K562 (cell line): ENCODE measurements around the gene ATP1A2. TPM values are rescaled to one million over a fixed set of nuclear protein-coding genes. Genes with fewer than 3 reads are reported as not detected.

Experiments used
- ATAC-seq: fragments of 200-7000 bp; cut with Tn5 transposase; 3 replicates; pipeline ENCODE4 v1.9.1; 2020; ENCODE audit warnings: moderate library complexity
- BruUV-seq: library from RNA; stranded (reverse); fragments of 400-500 nt; replicated peaks from 2 replicates; lab custom pipeline; 2021; lab: Mats Ljungman, UMichigan
- CTCF ChIA-PET: fragments of 300-600 bp; formaldehyde crosslinking; extraction: SDS; loops from one replicate; lab custom pipeline; 2021; ENCODE audit warnings: low intra/inter-chr PET ratio; lab: Yijun Ruan, JAX
- POLR2A ChIA-PET: fragments of 300-600, 350-650 bp; sonication (Branson Sonifier 250); formaldehyde crosslinking; extraction: SDS; loops from one replicate; lab custom pipeline; 2021; ENCODE audit warnings: antibody characterized with exemption, inconsistent platforms; lab: Yijun Ruan, JAX
- DNase-seq, 4 experiments: peaks; one replicate each; pipeline versions ENCODE4 v3.0.0 to v3.0.0-alpha.2; 2011 to 2018; ENCODE audit warnings: low spot score in 3 of 4, mixed read lengths in 3 of 4; ENCODE audit errors: extremely low read depth in 1 of 4
- FAIRE-seq: peaks from 2 replicates; lab custom pipeline; 2011; peaks lifted over from hg19 to GRCh38; lab: Jason Lieb, UNC
- H2AFZ ChIP-seq: 2 replicates; pipeline ENCODE4 v1.6.0; 2011; ENCODE audit warnings: low read depth, low read length, control low read depth, inconsistent platforms
- H3K27ac ChIP-seq: fragments of 200-600 bp; 3 replicates; pipeline ENCODE4 v1.8.0; 2011; ENCODE audit warnings: low read depth, mild to moderate bottlenecking, control low read depth, inconsistent platforms, low read length, moderate library complexity, mixed read lengths; ENCODE audit errors: extremely low read depth
- H3K27me3 ChIP-seq, 2 experiments: fragments of 300-600 bp in 1 of 2; 2 replicates in 1 of 2; 3 replicates in 1 of 2; pipeline versions ENCODE4 v1.6.0 to v1.8.0; 2011; ENCODE audit warnings: inconsistent platforms in 2 of 2, low read length in 2 of 2, mild to moderate bottlenecking in 1 of 2, mixed read lengths in 1 of 2, moderate library complexity in 1 of 2; ENCODE audit not compliant: control insufficient read depth in 2 of 2, insufficient read depth in 2 of 2
- H3K36me3 ChIP-seq: fragments of 300-600 bp; 3 replicates; pipeline ENCODE4 v1.8.0; 2011; ENCODE audit warnings: mild to moderate bottlenecking, low read length, inconsistent platforms; ENCODE audit not compliant: control insufficient read depth, insufficient read depth
- H3K4me1 ChIP-seq, 2 experiments: fragments of 200-600 bp in 1 of 2; replicated peaks in 1 of 2; 2 replicates in 1 of 2; 3 replicates in 1 of 2; pipeline versions ENCODE4 v1.5.1 to v1.8.0; 2011; ENCODE audit warnings: inconsistent platforms in 2 of 2, low read length in 2 of 2, mild to moderate bottlenecking in 1 of 2, mixed read lengths in 1 of 2, moderate library complexity in 1 of 2; ENCODE audit not compliant: control insufficient read depth in 2 of 2, insufficient read depth in 2 of 2
- H3K4me2 ChIP-seq: 2 replicates; pipeline ENCODE4 v1.6.1; 2011; ENCODE audit warnings: low read length, control low read depth, inconsistent platforms, mixed read lengths; ENCODE audit not compliant: insufficient read depth
- H3K4me3 ChIP-seq: fragments of 200-600 bp; sonication (generic), shearing (Covaris generic); 2 replicates; pipeline ENCODE4 v1.5.1; 2016; ENCODE audit warnings: control low read depth, inconsistent platforms
- H3K79me2 ChIP-seq: fragments of 200-600 bp; 3 replicates; pipeline ENCODE4 v1.8.0; 2011; ENCODE audit warnings: low read length, inconsistent platforms; ENCODE audit not compliant: control insufficient read depth, insufficient read depth
- H3K9ac ChIP-seq, 2 experiments: 2 replicates each; pipeline versions ENCODE4 v1.6.0 to v1.6.1; 2011; ENCODE audit warnings: low read depth in 2 of 2, low read length in 2 of 2, control low read depth in 1 of 2, inconsistent platforms in 1 of 2, mild to moderate bottlenecking in 1 of 2, mixed read lengths in 1 of 2; ENCODE audit not compliant: insufficient read depth in 1 of 2
- H3K9me1 ChIP-seq: one replicate; pipeline ENCODE4 v1.6.0; 2011; ENCODE audit warnings: inconsistent platforms, mild to moderate bottlenecking, low read length, moderate library complexity; ENCODE audit not compliant: control insufficient read depth, insufficient read depth
- H3K9me3 ChIP-seq: replicated peaks from 2 replicates; pipeline ENCODE4 v1.5.1; 2011; ENCODE audit warnings: low read depth, low read length, inconsistent platforms; ENCODE audit not compliant: control insufficient read depth, insufficient read depth
- H4K20me1 ChIP-seq: replicated peaks from 2 replicates; pipeline ENCODE4 v1.6.1; 2011; ENCODE audit warnings: low read length, inconsistent platforms, mixed read lengths; ENCODE audit not compliant: control insufficient read depth, insufficient read depth
- ARHGAP35 ChIP-seq: fragments of 450-650 bp; IDR thresholded peaks from 2 replicates; pipeline ENCODE4 v1.6.1; 2018; ENCODE audit not compliant: partially characterized antibody
- DDX20 ChIP-seq: fragments of 450-650 bp; IDR thresholded peaks from 2 replicates; pipeline ENCODE4 v1.6.1; 2016; ENCODE audit warnings: missing genetic modification characterization, low read depth, mild to moderate bottlenecking, missing compliant biosample characterization, moderate library complexity
- ETV5 ChIP-seq: sonication (generic); formaldehyde crosslinking; IDR thresholded peaks from 2 replicates; pipeline ENCODE4 v1.4.0; 2020; ENCODE audit warnings: low read depth, mild to moderate bottlenecking, missing genetic modification reagents
- FOXA3 ChIP-seq, 2 experiments: fragments of 450-650 bp in 1 of 2; sonication (generic) in 1 of 2; formaldehyde crosslinking; IDR thresholded peaks in 1 of 2; conservative IDR thresholded peaks in 1 of 2; 2 replicates each; pipeline versions ENCODE4 v1.4.0 to v1.8.0; 2020 to 2022; ENCODE audit warnings: mild to moderate bottlenecking in 2 of 2, missing genetic modification reagents in 1 of 2
- HDGF ChIP-seq: fragments of 450-650 bp; IDR thresholded peaks from 2 replicates; pipeline ENCODE4 v1.6.1; 2016
- LEF1 ChIP-seq: fragments of 450-650 bp; IDR thresholded peaks from 2 replicates; pipeline ENCODE4 v1.6.1; 2016; ENCODE audit warnings: mild to moderate bottlenecking
- NKRF ChIP-seq: fragments of 450-650 bp; IDR thresholded peaks from 2 replicates; pipeline ENCODE4 v1.6.1; 2016; ENCODE audit warnings: borderline replicate concordance
- PCBP2 ChIP-seq: fragments of 200-400 bp; formaldehyde crosslinking; IDR thresholded peaks from 2 replicates; pipeline ENCODE4 v1.6.1; 2018; ENCODE audit warnings: low read length, low read depth, mild to moderate bottlenecking, moderate library complexity; ENCODE audit not compliant: poor library complexity, severe bottlenecking
- PREB ChIP-seq: sonication (generic); formaldehyde crosslinking; IDR thresholded peaks from 2 replicates; pipeline ENCODE4 v1.8.1; 2023; ENCODE audit warnings: mild to moderate bottlenecking, missing genetic modification reagents
- SMARCC2 ChIP-seq: fragments of 450-650 bp; IDR thresholded peaks from 2 replicates; pipeline ENCODE4 v1.6.1; 2017; ENCODE audit warnings: antibody characterized with exemption, moderate library complexity, mild to moderate bottlenecking, low read depth
- SRSF7 ChIP-seq: fragments of 200-400 bp; formaldehyde crosslinking; optimal IDR thresholded peaks from 2 replicates; pipeline ENCODE3; 2017; ENCODE audit warnings: mild to moderate bottlenecking, low read depth, low read length
- UBTF ChIP-seq, 2 experiments: IDR thresholded peaks; 2 replicates each; pipeline ENCODE4 v1.6.1; 2012; ENCODE audit warnings: improper control_type of control experiment in 2 of 2, low read depth in 2 of 2, low read length in 2 of 2, borderline replicate concordance in 1 of 2
- ZBTB34 ChIP-seq: fragments of 250-450 bp; sonication (Bioruptor Pico); IDR thresholded peaks from 2 replicates; pipeline ENCODE4 v1.8.0; 2021; ENCODE audit warnings: mild to moderate bottlenecking, moderate library complexity
- ZNF507 ChIP-seq: conservative IDR thresholded peaks from 2 replicates; pipeline ENCODE4 v1.6.1; 2017; ENCODE audit warnings: missing genetic modification characterization, missing compliant biosample characterization
- WGBS: fragments of 100-300 bp; shearing (Covaris generic); methylation state at CpG from one replicate; pipeline ENCODE4 v1.1.6; 2016; ENCODE audit warnings: low coverage, mixed read lengths; ENCODE audit not compliant: insufficient coverage; ENCODE audit errors: missing lambda C conversion rate; 5-methylcytosine and 5-hydroxymethylcytosine counted together
- in situ Hi-C: fragments of 300-500 bp; cut with MboI; formaldehyde crosslinking; loops from 4 replicates; pipeline ENCODE4 v1.15.0; 2018; ENCODE audit warnings: inconsistent platforms, mixed read lengths
- intact Hi-C: fragments of 100-400 bp; cut with micrococcal nuclease; formaldehyde crosslinking; loops from 2 replicates; pipeline ENCODE4 v1.14.2; 2022
- polyA plus RNA-seq, 8 experiments: library from polyadenylated mRNA; depleted of rRNA in 4 of 8; stranded (reverse) in 5 of 8; unstranded in 3 of 8; fragments of >200 nt; fragmentation: Nextera tagmentation in 2 of 8; fragmentation: Illumina TruSeq in 1 of 8; extraction: Ambion mirVana in 2 of 8; extraction: Trizol in 1 of 8; gene quantifications; 2 replicates each; pipeline versions ENCODE4 v1.2.1 to v1.2.3, GENCODE V29; 2011 to 2014; ENCODE audit warnings: inconsistent platforms in 1 of 8, missing spikeins in 1 of 8
- total RNA-seq, 7 experiments: library from RNA; depleted of rRNA in 6 of 7; stranded (reverse); fragments of >200 nt in 6 of 7; fragmentation: Illumina TruSeq in 2 of 7; extraction: Trizol in 2 of 7; gene quantifications; 2 replicates each; pipeline versions ENCODE4 v1.2.1 to v1.2.3, GENCODE V29; 2011 to 2021; ENCODE audit warnings: low replicate concordance in 1 of 7

Gene ATP1A2
- total and polyA plus RNA-seq, 9 of the 15 experiments (the other 6 are each of a cell fraction or from before 2014, with no cell fraction given) = 0.04 to 0.11 (median 0.09) TPM; not detected in 6

- Histone ChIP-seq H3K4me2 (no peak overlapping the region), H3K36me3 (no peaks in the 10 kb centered on the region), H3K4me1 (no peaks in the 10 kb centered on the region), H3K9me3 (no peaks in the 10 kb centered on the region), H4K20me1 (no peaks in the 10 kb centered on the region), H3K9me1 (no peaks in the 10 kb centered on the region), H3K27ac (no peak overlapping the region), H2AFZ (no peak overlapping the region), H3K4me3 (no peak overlapping the region), H3K27me3 (peaks cover 3 to 18% of the 10 kb centered on the region in 2 experiments; a peak in 3 of 5 replicates), H3K9ac (no peak overlapping the region), H3K79me2 (no peaks in the 10 kb centered on the region)
- ATAC-seq (no peak), DNase-seq (no peak), FAIRE-seq (no peak)
- CTCF ChIA-PET = no interaction called here
- WGBS = 0% methylated on average over 3 of the region's 3 CpGs
- POLR2A ChIA-PET = no interaction called here
- TF ChIP-seq DDX20 = no peak
- no peak for TF ChIP-seq UBTF (IDR thresholded peaks at IDR 0.05; ENCODE audit: borderline replicate concordance in 1 of 2, low read depth in 2 of 2, low read length in 2 of 2)
- TF ChIP-seq HDGF = no peak
- TF ChIP-seq SMARCC2 = no peak
- no peak for TF ChIP-seq ETV5 (CRISPR knock-in tag)
- no peak for TF ChIP-seq ZNF507 (tag)
- no peak for TF ChIP-seq LEF1
- no peak for TF ChIP-seq FOXA3 (CRISPR knock-in tag; conservative IDR thresholded peaks at IDR 0.05 in 1 of 2, IDR thresholded peaks at IDR 0.05 in 1 of 2)
- no peak for TF ChIP-seq PCBP2
- TF ChIP-seq NKRF = no peak
- TF ChIP-seq ARHGAP35 = no peak
- TF ChIP-seq SRSF7 = no peak
- no peak for TF ChIP-seq ZBTB34 (CRISPR knock-in tag)
- no peak for TF ChIP-seq PREB (CRISPR knock-in tag)
- in situ Hi-C loops = no loop called here
- intact Hi-C loops = no loop called here
- BruUV-seq = no TSS peak
Measured at GRCh38 chr1:160158031-160158430, 42.5 kb downstream of the ATP1A2 start.
